MM.1S (cell line): ENCODE results near the gene ATXN1.

Experiments
- DNase-seq: peaks from one replicate; pipeline ENCODE4 v3.0.0-alpha.2; 2015
- H2AFZ ChIP-seq: fragments of 300-600 bp; sonication (generic); 2 replicates; pipeline ENCODE4 v1.6.0; 2016; ENCODE audit warnings: antibody characterized with exemption, low read length
- H3F3A ChIP-seq: fragments of 300-600 bp; sonication (generic); 2 replicates; pipeline ENCODE4 v1.6.1; 2016; ENCODE audit warnings: mild to moderate bottlenecking, antibody characterized with exemption, low read length, moderate library complexity, mixed read lengths; ENCODE audit not compliant: insufficient read depth
- H3K27ac ChIP-seq: fragments of 300-600 bp; sonication (generic); 2 replicates; pipeline ENCODE4 v1.5.1; 2016; ENCODE audit warnings: mild to moderate bottlenecking, low read length
- H3K27me3 ChIP-seq: fragments of 300-600 bp; sonication (generic); replicated peaks from 2 replicates; pipeline ENCODE4 v1.6.0; 2016; ENCODE audit warnings: low read length; ENCODE audit not compliant: insufficient read depth
- H3K36me3 ChIP-seq: fragments of 300-600 bp; sonication (generic); replicated peaks from 2 replicates; pipeline ENCODE4 v1.6.1; 2016; ENCODE audit warnings: mild to moderate bottlenecking, low read length, mixed read lengths; ENCODE audit not compliant: insufficient read depth
- H3K4me1 ChIP-seq: fragments of 300-600 bp; sonication (generic); 2 replicates; pipeline ENCODE4 v1.6.1; 2016; ENCODE audit warnings: low read length, mixed read lengths
- H3K4me2 ChIP-seq: fragments of 300-600 bp; sonication (generic); 2 replicates; pipeline ENCODE4 v1.6.0; 2016; ENCODE audit warnings: low read depth, low read length
- H3K4me3 ChIP-seq: fragments of 300-600 bp; sonication (generic); 2 replicates; pipeline ENCODE4 v1.5.1; 2016; ENCODE audit warnings: low read length, mixed read lengths
- H3K79me2 ChIP-seq: fragments of 300-600 bp; sonication (generic); 2 replicates; pipeline ENCODE4 v1.6.1; 2016; ENCODE audit warnings: mixed run types, low read length, mixed read lengths
- H3K9ac ChIP-seq: fragments of 300-600 bp; sonication (generic); 2 replicates; pipeline ENCODE4 v1.6.1; 2016; ENCODE audit warnings: low read length, mixed read lengths
- H3K9me2 ChIP-seq: fragments of 300-600 bp; sonication (generic); replicated peaks from 2 replicates; pipeline ENCODE4 v1.6.1; 2016; ENCODE audit warnings: mild to moderate bottlenecking, low read length, mixed read lengths; ENCODE audit not compliant: insufficient read depth
- H3K9me3 ChIP-seq: fragments of 300-600 bp; sonication (generic); replicated peaks from 2 replicates; pipeline ENCODE4 v1.6.1; 2016; ENCODE audit warnings: mild to moderate bottlenecking, low read length, mixed read lengths; ENCODE audit not compliant: insufficient read depth
- H4K20me1 ChIP-seq: fragments of 300-600 bp; sonication (generic); 2 replicates; pipeline ENCODE4 v1.6.1; 2016; ENCODE audit warnings: mild to moderate bottlenecking, low read length, moderate library complexity, mixed read lengths; ENCODE audit not compliant: insufficient read depth
- CTCF ChIP-seq: fragments of 300-600 bp; sonication (generic); IDR thresholded peaks from 2 replicates; pipeline ENCODE4 v1.5.1; 2016; ENCODE audit warnings: antibody characterized with exemption, low read length, mixed read lengths
- EZH2 ChIP-seq: fragments of 300-600 bp; sonication (generic); optimal IDR thresholded peaks from 2 replicates; pipeline ENCODE3; 2017; ENCODE audit warnings: low read depth, mild to moderate bottlenecking, antibody characterized with exemption, low read length, mixed read lengths
- EZH2phosphoT487 ChIP-seq: fragments of 300-600 bp; sonication (generic); IDR thresholded peaks from 2 replicates; pipeline ENCODE4 v1.6.1; 2018; ENCODE audit warnings: antibody characterized with exemption, low read length

ATXN1 gene

GRCh38 chr6:16769131-16769985 is 8.1 kb upstream of the ATXN1 start:
- Histone ChIP-seq H4K20me1 (no peaks in the 10 kb centered on the region), H3K36me3 (no peaks in the 10 kb centered on the region), H3K4me1 (peaks cover 20% of the 10 kb centered on the region), H3K27me3 (no peaks in the 10 kb centered on the region), H3K4me2 (no peak overlapping the region), H3K9me2 (no peaks in the 10 kb centered on the region), H3K27ac (no peak overlapping the region), H3K79me2 (no peaks in the 10 kb centered on the region), H3F3A (peaks cover 12% of the 10 kb centered on the region), H3K4me3 (no peak overlapping the region), H3K9ac (no peak overlapping the region), H2AFZ (no peak overlapping the region), H3K9me3 (no peaks in the 10 kb centered on the region)
- no peak for TF ChIP-seq EZH2phosphoT487
- no peak for TF ChIP-seq EZH2
- no peak for TF ChIP-seq CTCF
- DNase-seq = no peak

GRCh38 chr6:16768477-16768830 is 7.2 kb upstream of the ATXN1 start:
- DNase-seq = no peak
- H3K27ac ChIP-seq = no peak overlapping the region

GRCh38 chr6:16767765-16768476 is 6.7 kb upstream of the ATXN1 start:
- no peak overlapping the region for H3K4me3 ChIP-seq
- no peaks in the 10 kb centered on the region for H3K36me3 ChIP-seq
- no peaks in the 10 kb centered on the region for H3K79me2 ChIP-seq
- no peak overlapping the region for H3K27ac ChIP-seq
- H3K9me2 ChIP-seq = no peaks in the 10 kb centered on the region
- H3K9me3 ChIP-seq = no peaks in the 10 kb centered on the region
- no peaks in the 10 kb centered on the region for H4K20me1 ChIP-seq
- peaks cover 16% of the 10 kb centered on the region for H3F3A ChIP-seq
- H3K27me3 ChIP-seq = no peaks in the 10 kb centered on the region
- DNase-seq = no peak
- peaks cover 28% of the 10 kb centered on the region for H3K4me1 ChIP-seq
- no peak for TF ChIP-seq EZH2phosphoT487
- TF ChIP-seq EZH2 = no peak
- TF ChIP-seq CTCF = no peak
- no peak overlapping the region for H3K4me2 ChIP-seq
- H3K9ac ChIP-seq = no peak overlapping the region
- no peak overlapping the region for H2AFZ ChIP-seq

More at GRCh38 chr6:16768477-16768830, 7.2 kb upstream of the ATXN1 start:
- Histone ChIP-seq H4K20me1 (no peaks in the 10 kb centered on the region), H3K9me3 (no peaks in the 10 kb centered on the region), H3K4me3 (no peak overlapping the region), H3K9me2 (no peaks in the 10 kb centered on the region), H3K27me3 (no peaks in the 10 kb centered on the region), H3F3A (peaks cover 12% of the 10 kb centered on the region), H3K4me2 (no peak overlapping the region), H3K36me3 (no peaks in the 10 kb centered on the region), H3K4me1 (peaks cover 28% of the 10 kb centered on the region), H2AFZ (no peak overlapping the region), H3K79me2 (no peaks in the 10 kb centered on the region), H3K9ac (no peak overlapping the region)
- TF ChIP-seq CTCF (no peak), EZH2phosphoT487 (no peak), EZH2 (no peak)
